GM04503 (cell line): Measurements from ENCODE around the gene CCDC69.

Experiments
- DNase-seq: peaks from one replicate; pipeline ENCODE4 v3.0.0-alpha.2; 2012; ENCODE audit warnings: low read depth

The CCDC69 gene

DNA sequence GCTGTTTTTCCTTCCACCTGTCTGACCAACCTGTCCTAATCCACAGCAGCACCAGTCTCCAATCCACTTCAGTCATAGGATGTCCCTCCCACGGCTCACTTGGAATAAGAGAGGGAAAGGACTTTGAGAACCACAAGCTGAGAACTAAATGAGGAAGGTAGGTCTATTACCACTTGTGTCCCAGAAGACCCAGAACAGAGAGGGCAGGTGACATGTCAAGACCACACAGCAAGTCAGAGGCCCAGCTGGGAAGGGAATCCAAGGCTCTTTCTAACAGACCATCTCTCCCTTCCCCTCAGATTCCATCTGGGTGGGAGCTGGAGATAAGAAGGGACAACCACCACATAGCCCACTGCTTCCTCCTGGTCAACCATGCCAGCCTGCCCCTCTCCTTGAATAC is 81.0 kb downstream of the CCDC69 start:
- no peak for DNase-seq

DNA sequence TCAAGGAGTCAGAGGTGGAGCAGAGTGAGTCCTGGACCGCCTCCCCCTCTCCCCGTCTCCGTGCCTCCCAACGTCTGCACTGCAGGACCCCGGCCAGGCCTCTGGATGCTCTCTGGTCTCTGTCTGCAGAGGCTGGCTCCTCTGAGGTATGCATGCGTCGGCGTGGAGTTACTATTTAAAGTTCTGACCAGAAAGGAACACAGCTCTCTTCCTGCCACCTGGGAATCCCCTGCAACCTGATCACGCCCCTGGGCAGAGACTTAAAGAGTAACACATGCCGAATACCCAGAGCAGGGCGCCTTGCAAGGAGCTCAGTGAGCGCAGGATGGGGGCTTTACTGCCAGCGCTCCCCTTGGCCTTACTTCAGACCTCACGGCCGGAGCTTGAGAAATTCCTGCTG is 82.4 kb downstream of the CCDC69 start:
- DNase-seq, result no peak

DNA sequence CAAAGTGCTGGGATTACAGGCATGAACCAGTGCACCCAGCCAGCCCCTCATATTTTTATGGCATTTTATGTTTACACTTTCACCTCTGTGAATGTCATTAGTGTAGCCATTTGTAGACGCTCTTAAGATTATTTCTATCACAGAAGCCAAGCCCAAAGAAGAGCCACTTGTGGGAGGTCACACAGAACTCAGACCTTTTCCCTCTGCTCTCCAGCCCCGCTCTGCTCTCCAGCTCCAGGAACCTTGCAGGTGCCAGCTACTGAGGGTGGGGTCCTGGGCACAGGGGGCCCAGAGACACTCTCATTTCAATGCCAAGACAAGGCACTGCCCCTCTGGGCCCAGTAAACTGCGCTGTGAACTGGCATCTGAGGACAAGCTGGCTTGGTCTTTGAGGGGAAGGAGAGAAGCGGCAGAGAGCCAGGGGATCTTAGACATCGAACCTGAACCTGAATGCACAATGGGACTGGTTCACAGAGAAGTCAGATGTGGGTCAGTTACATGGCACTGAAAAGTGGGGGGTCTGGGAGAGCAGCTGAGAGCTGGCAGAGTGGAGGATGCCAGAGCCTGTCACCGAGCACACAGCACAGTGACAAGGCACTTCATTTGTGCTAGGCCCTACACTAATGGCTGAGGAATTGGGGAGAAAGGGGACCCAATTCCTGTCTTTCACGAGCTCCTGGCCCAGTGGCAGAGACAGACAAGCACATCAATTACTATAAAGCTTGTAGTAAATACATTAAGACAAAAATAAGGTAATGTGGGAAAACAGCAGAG is 83.0 kb downstream of the CCDC69 start:
- DNase-seq, result no peak

DNA sequence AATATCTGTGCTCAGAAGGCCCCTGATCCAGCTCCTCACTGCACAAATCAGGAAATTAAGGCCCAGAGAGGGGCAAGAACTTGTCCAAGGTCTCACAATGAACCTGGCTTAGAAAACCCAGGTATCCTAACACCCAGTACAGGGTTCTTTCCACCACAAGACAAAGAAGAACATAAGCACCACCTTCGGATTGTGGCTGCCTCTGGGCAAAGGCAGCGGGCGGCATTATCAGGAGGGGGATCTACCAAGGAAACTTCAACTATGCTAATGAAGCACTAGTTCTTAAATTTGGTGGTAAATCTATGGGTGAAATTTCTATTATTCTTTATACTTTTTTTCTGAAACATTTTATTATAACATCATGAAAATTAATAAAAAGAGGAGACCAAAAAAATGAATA is 84.2 kb downstream of the CCDC69 start:
- DNase-seq, result no peak

DNA sequence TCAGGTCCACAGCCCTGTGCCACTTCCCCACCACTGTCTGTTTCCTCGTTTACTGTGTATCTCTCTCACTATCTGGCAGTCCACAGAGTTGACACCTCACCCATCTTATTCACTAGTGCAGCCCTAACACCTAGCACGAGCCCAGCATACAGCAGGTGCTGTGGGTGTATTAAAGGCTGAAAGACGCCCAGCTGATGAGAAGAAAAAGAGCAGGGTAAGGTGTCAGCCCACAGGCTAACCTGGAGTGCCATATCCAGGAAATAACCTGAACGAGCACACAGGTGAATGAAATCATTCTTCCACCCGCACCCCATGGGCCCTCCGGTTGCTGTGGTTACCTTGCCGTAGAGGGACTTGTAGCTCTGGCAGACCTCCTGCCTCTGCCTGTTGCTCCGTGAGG is 84.9 kb downstream of the CCDC69 start:
- DNase-seq, result no peak

DNA sequence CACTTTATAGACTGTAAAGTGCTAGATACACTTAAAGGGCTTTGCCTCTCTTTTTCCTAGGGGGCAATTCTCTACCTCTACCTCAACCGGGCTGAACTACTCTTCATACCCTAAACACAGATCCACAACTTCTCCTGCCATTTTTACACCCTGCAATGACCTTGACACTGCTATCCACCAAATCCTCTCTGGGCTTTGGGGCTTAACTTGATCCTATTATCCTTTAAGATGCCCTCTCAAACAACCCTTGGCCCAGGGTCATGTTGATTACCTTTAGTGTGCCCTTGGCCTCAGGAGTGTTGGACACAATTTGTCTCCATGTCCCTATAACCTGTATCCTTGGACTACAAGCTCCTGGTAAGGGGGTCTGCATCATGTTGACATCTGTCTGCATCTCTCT is 85.8 kb downstream of the CCDC69 start:
- no peak for DNase-seq

DNA sequence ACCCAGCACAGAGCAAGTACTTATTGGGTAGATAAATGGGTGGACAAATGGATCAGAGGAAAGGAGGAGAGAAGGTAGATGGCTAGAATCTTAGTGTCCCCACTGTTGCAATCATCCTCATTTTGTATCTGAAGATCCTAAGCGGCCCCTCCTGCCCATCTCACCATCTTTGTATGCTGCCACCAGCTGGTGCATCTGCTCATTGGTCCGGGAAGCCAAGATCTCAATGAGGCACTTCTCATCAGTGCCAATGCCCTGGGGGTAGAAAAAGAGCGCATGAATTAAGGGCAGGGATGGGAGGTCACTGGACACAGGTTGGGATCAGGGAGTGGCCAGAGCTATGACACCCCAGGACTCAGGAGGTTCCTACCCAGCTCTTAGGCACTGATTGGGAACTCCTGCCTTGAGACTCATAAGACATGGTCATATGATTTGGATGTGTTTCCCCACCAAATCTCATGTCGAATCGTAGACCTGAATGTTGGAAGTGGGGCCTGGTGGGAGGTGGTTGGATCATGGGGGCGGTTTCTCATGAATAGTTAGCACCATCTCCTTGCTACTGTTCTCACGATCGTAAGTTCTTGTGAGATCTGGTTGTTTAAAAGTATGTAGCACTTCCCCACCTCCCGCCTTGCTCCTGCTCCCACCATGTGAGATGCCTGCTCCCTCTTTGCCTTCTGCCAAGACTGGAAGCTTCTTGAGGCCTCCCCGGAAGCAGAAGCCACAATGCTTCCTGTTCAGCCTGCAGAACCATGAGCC is 86.6 kb downstream of the CCDC69 start:
- DNase-seq, result no peak

DNA sequence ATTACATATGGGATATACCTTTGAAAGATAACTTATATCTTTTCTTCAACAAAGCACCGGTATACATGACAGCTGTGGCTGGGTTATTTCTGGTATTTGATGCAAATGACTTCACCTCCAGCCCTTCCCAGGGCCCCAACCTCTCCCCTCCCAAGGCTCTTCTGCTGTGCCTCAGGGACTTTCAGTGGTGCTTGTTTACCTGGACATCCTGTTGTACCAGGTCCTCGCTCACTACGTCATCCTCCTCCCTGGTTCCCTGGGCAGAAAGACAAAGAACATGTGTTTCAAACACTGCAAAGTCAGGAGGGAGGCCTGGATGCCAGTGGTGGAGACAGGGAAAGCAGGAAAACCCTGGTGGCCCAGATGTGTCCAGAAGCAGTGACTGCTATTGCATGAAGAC is 89.7 kb downstream of the CCDC69 start:
- no peak for DNase-seq

DNA sequence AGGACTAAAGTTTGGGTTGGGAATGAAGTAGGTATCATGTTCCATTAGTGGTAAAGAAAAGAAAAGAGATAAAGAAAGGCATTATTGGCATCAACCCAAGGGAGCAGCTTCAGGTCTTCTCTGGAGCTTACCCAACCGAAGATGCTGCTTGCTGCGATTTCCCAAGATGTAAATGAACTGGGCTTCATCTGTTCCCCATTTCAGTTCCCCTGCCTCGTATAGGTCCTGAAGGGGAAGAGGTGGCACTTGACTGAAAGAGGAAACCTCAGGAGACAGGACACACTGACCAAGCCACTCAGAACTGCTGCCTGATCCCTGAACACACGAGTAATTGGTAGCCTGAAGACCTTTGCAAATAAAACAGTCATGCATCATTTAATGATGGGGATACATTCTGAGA is 90.9 kb downstream of the CCDC69 start:
- no peak for DNase-seq
